ENCODE measurements around the gene ADAMTS15. TPM values are rescaled to one million over a fixed set of nuclear protein-coding genes. Genes with fewer than 3 reads are reported as not detected.

The ADAMTS15 gene
- total RNA-seq, 3 donors from 2014 or later (not counting 1 experiment from before 2014, with no cell fraction given): 0.20 TPM; not detected in 2

Other genes with a start within 250 kb of the ADAMTS15 start
- gene ZBTB44, start 133.7 kb upstream of the ADAMTS15 start, total RNA-seq: 100 to 1,000 TPM; 103 to 131 (median 105) TPM
- not detected for gene ADAMTS8, start 20.0 kb upstream of the ADAMTS15 start, total RNA-seq

All from natural killer cell (primary cell).